Uterine smooth muscle cell (primary cell): ENCODE data around the gene BCL6. TPM values are rescaled to one million over a fixed set of nuclear protein-coding genes. Genes with fewer than 3 reads are reported as not detected.

Experiments used
- total RNA-seq: library from RNA; depleted of rRNA; stranded (reverse); fragments of >200 nt; gene quantifications from 2 replicates; pipeline ENCODE4 v1.2.3, GENCODE V29; 2014

BCL6 gene
- 17.0 and 29.1 TPM in 2 replicates for total RNA-seq

DNA sequence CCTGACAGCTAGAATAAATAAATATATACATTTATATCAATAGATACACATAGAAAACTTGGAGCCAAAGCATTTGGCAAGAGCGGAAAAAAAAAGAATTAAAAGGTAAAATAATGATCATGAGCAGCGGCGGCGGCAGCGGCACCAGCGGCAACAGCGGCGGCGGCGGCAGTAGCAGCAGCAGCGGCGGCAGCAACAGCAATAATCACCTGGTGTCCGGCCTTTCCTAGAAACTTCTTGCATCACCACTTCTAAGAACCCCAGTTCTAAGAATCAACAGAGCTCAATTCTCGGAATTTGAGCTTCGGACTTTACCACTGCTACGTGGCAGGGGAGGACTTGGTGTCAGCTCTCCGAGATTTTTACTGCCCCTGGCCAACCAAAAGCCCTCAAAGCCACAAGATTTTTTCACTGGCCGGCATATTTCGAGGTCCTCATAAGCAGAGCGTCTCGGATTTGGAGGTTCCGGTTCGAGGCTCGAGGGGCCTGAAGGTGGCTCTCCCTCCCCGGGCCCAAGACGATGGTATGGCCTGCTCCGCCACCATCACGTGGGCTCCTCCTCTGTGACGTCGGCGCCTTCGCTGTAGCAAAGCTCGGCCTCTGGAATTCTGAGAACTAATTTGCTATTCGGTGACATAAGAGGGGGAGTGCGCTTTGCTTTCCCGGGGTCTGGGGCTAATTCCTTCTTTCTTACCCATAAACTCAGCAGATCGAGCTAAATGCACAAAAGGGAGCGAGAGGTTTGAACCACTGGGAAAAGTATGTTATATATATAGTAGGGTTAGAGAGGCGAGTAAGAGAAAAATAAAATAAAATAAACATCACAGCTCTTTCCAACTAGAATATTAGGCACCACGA, at the start of gene BCL6:
Gene BCL6, minus strand, starts transcription at position 268 of the 858 bp plus-strand sequence. CDS start 11,775 bp downstream, outside the sequence.

DNA sequence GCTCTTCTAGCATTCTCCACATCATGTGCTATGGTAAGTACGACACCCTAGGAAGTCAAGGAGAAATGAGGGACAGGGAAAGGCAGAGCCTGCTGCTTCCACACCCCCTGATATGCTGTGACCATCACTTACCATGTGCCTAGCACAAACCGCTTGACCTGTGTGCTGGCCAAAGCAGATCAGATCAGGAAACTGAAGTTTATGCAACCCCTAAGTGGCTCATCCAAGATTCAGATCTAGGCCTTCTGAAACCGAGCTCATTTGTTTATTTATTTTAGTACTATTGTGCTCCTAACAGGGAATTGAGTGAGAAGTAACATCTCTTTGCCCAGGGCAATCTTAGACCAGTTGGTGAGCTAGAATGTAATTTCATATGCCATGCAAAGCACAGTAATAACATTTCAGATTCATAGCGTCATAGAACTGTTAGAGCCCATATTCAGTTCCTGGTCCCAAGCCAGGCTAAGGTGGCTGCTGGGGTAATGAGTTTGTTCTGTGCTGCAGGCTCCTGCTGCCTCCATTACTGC, 42.7 kb downstream of the BCL6 start, which contains the start of gene RTP2:
Gene RTP2, minus strand, starts transcription at position 51 of the 527 bp plus-strand sequence. CDS start 429 bp downstream, outside the sequence.

Other genes starting within 250 kb of the BCL6 start
- not detected in 2 replicates for gene SST, start 75.1 kb downstream of the BCL6 start, total RNA-seq
- not detected in 2 replicates for gene RTP2, start 42.9 kb downstream of the BCL6 start, total RNA-seq